Activated CD4-positive, alpha-beta T cell treated with anti-CD3 and anti-CD28 coated beads, Interleukin-2, amount 10 ng/mL, durations not matched to agents 24 days and 14 days (primary cell): ENCODE results near the gene TMEM184C. TPM values are rescaled to one million over a fixed set of nuclear protein-coding genes. Genes with fewer than 3 reads are reported as not detected.

Source experiments
- DNase-seq: peaks from one replicate; pipeline ENCODE4 v3.0.0; 2022
- H3K27ac Mint-ChIP-seq: one replicate; pipeline ENCODE4 v1.8.0; 2022; ENCODE audit warnings: mild to moderate bottlenecking, mixed read lengths
- H3K27me3 Mint-ChIP-seq: one replicate; pipeline ENCODE4 v1.8.0; 2022; ENCODE audit warnings: mixed read lengths
- H3K36me3 Mint-ChIP-seq: one replicate; pipeline ENCODE4 v1.8.0; 2022; ENCODE audit warnings: low read depth, mild to moderate bottlenecking, mixed read lengths
- H3K4me1 Mint-ChIP-seq: one replicate; pipeline ENCODE4 v1.8.0; 2021; ENCODE audit warnings: mixed read lengths
- H3K4me3 Mint-ChIP-seq: one replicate; pipeline ENCODE4 v1.8.0; 2022; ENCODE audit warnings: mild to moderate bottlenecking, moderate library complexity, mixed read lengths
- H3K9me3 Mint-ChIP-seq: one replicate; pipeline ENCODE4 v1.8.0; 2021; ENCODE audit warnings: mixed read lengths
- intact Hi-C: fragments of 100-400 bp; cut with micrococcal nuclease; formaldehyde crosslinking; loops from one replicate; pipeline ENCODE4 v1.15.1; 2023
- total RNA-seq: library from RNA; stranded (reverse); gene quantifications from 2 replicates; pipeline ENCODE4 v1.2.3, GENCODE V29; 2022

TMEM184C gene
- total RNA-seq, 1 donor from 2014 or later, result 18.3 TPM

GRCh38 chr4:147589586-147589985 is 27.6 kb upstream of the TMEM184C start:
- no peaks in the 10 kb centered on the region for H3K9me3 Mint-ChIP-seq
- no peaks in the 10 kb centered on the region for H3K4me1 Mint-ChIP-seq
- no peaks in the 10 kb centered on the region for H3K36me3 Mint-ChIP-seq
- peaks cover 10% of the 10 kb centered on the region for H3K27me3 Mint-ChIP-seq
- no peak overlapping the region for H3K4me3 Mint-ChIP-seq
- H3K27ac Mint-ChIP-seq, result no peak overlapping the region
- intact Hi-C loops, result no loop called here
- DNase-seq, result no peak

- H3K27ac Mint-ChIP-seq, result no peak overlapping the region
- DNase-seq, result peak; percentile 79
- no peaks in the 10 kb centered on the region for H3K9me3 Mint-ChIP-seq
- H3K27me3 Mint-ChIP-seq, result peaks cover 9% of the 10 kb centered on the region
- H3K4me3 Mint-ChIP-seq, result no peak overlapping the region
- intact Hi-C loops, result loop anchor here (1.0 to 5.0 kb wide), 2 partner anchors 72 to 277 kb away; no protein-coding TSS in a partner anchor
- no peaks in the 10 kb centered on the region for H3K4me1 Mint-ChIP-seq
- no peaks in the 10 kb centered on the region for H3K36me3 Mint-ChIP-seq
Measured at GRCh38 chr4:147590249-147590920, 26.8 kb upstream of the TMEM184C start.

- no peaks in the 10 kb centered on the region for H3K9me3 Mint-ChIP-seq
- no peak overlapping the region for H3K4me3 Mint-ChIP-seq
- H3K27me3 Mint-ChIP-seq, result peaks cover 6% of the 10 kb centered on the region
- no peak for DNase-seq
- H3K27ac Mint-ChIP-seq, result no peak overlapping the region
- H3K4me1 Mint-ChIP-seq, result no peaks in the 10 kb centered on the region
- intact Hi-C loops, result loop anchor here (5.0 kb wide), 1 partner anchor 276 kb away; no protein-coding TSS in a partner anchor
- no peaks in the 10 kb centered on the region for H3K36me3 Mint-ChIP-seq
Measured at GRCh38 chr4:147591106-147591505, 26.1 kb upstream of the TMEM184C start.

GRCh38 chr4:147594107-147594506 is 23.1 kb upstream of the TMEM184C start:
- no peak overlapping the region for H3K27ac Mint-ChIP-seq
- H3K36me3 Mint-ChIP-seq, result no peaks in the 10 kb centered on the region
- peaks cover 5% of the 10 kb centered on the region for H3K27me3 Mint-ChIP-seq
- no peak overlapping the region for H3K4me3 Mint-ChIP-seq
- DNase-seq, result no peak
- no peaks in the 10 kb centered on the region for H3K4me1 Mint-ChIP-seq
- no peaks in the 10 kb centered on the region for H3K9me3 Mint-ChIP-seq
- intact Hi-C loops, result loop anchor here (5.0 kb wide), 1 partner anchor 273 kb away; no protein-coding TSS in a partner anchor

GRCh38 chr4:147594578-147594977 is 22.6 kb upstream of the TMEM184C start:
- Mint-ChIP-seq H3K36me3 (no peaks in the 10 kb centered on the region), H3K9me3 (no peaks in the 10 kb centered on the region), H3K4me1 (no peaks in the 10 kb centered on the region), H3K4me3 (no peak overlapping the region), H3K27ac (no peak overlapping the region), H3K27me3 (peaks cover 5% of the 10 kb centered on the region)
- intact Hi-C loops, result loop anchor here (5.0 kb wide), 1 partner anchor 273 kb away; no protein-coding TSS in a partner anchor
- DNase-seq, result no peak

- intact Hi-C loops, result no loop called here
- H3K4me1 Mint-ChIP-seq, result no peaks in the 10 kb centered on the region
- DNase-seq, result no peak
- no peak overlapping the region for H3K27ac Mint-ChIP-seq
- H3K27me3 Mint-ChIP-seq, result peaks cover 6% of the 10 kb centered on the region
- no peaks in the 10 kb centered on the region for H3K36me3 Mint-ChIP-seq
- H3K9me3 Mint-ChIP-seq, result no peaks in the 10 kb centered on the region
- no peak overlapping the region for H3K4me3 Mint-ChIP-seq
Measured at GRCh38 chr4:147596377-147596776, 20.8 kb upstream of the TMEM184C start.

- Mint-ChIP-seq H3K4me3 (no peak overlapping the region), H3K4me1 (no peaks in the 10 kb centered on the region), H3K27ac (no peak overlapping the region), H3K27me3 (peaks cover 8% of the 10 kb centered on the region), H3K9me3 (no peaks in the 10 kb centered on the region), H3K36me3 (no peaks in the 10 kb centered on the region)
- intact Hi-C loops, result no loop called here
- no peak for DNase-seq
Measured at GRCh38 chr4:147596981-147597380, 20.2 kb upstream of the TMEM184C start.

GRCh38 chr4:147597561-147597960 is 19.6 kb upstream of the TMEM184C start:
- intact Hi-C loops, result no loop called here
- DNase-seq, result no peak
- H3K4me1 Mint-ChIP-seq, result no peaks in the 10 kb centered on the region
- no peaks in the 10 kb centered on the region for H3K36me3 Mint-ChIP-seq
- H3K4me3 Mint-ChIP-seq, result no peak overlapping the region
- H3K9me3 Mint-ChIP-seq, result no peaks in the 10 kb centered on the region
- no peak overlapping the region for H3K27ac Mint-ChIP-seq
- peaks cover 8% of the 10 kb centered on the region for H3K27me3 Mint-ChIP-seq

- no peak for DNase-seq
- no peak overlapping the region for H3K27ac Mint-ChIP-seq
- H3K4me3 Mint-ChIP-seq, result no peak overlapping the region
- no peaks in the 10 kb centered on the region for H3K4me1 Mint-ChIP-seq
- intact Hi-C loops, result no loop called here
- H3K9me3 Mint-ChIP-seq, result no peaks in the 10 kb centered on the region
- H3K27me3 Mint-ChIP-seq, result peaks cover 7% of the 10 kb centered on the region
- H3K36me3 Mint-ChIP-seq, result no peaks in the 10 kb centered on the region
Measured at GRCh38 chr4:147599206-147599605, 18.0 kb upstream of the TMEM184C start.

- Mint-ChIP-seq H3K9me3 (no peaks in the 10 kb centered on the region), H3K27ac (no peak overlapping the region), H3K4me3 (no peak overlapping the region), H3K4me1 (no peaks in the 10 kb centered on the region), H3K36me3 (no peaks in the 10 kb centered on the region), H3K27me3 (peaks cover 5% of the 10 kb centered on the region)
- no peak for DNase-seq
- intact Hi-C loops, result no loop called here
Measured at GRCh38 chr4:147599769-147600168, 17.4 kb upstream of the TMEM184C start.

- no peak for DNase-seq
- no peaks in the 10 kb centered on the region for H3K9me3 Mint-ChIP-seq
- no peaks in the 10 kb centered on the region for H3K4me1 Mint-ChIP-seq
- intact Hi-C loops, result no loop called here
- no peaks in the 10 kb centered on the region for H3K36me3 Mint-ChIP-seq
- no peak overlapping the region for H3K4me3 Mint-ChIP-seq
- peaks cover 13% of the 10 kb centered on the region for H3K27me3 Mint-ChIP-seq
- no peak overlapping the region for H3K27ac Mint-ChIP-seq
Measured at GRCh38 chr4:147605499-147605898, 11.7 kb upstream of the TMEM184C start.

GRCh38 chr4:147607471-147607870 is 9.7 kb upstream of the TMEM184C start:
- intact Hi-C loops, result no loop called here
- H3K9me3 Mint-ChIP-seq, result no peaks in the 10 kb centered on the region
- no peaks in the 10 kb centered on the region for H3K4me1 Mint-ChIP-seq
- no peak overlapping the region for H3K27ac Mint-ChIP-seq
- no peaks in the 10 kb centered on the region for H3K36me3 Mint-ChIP-seq
- H3K27me3 Mint-ChIP-seq, result peaks cover 17% of the 10 kb centered on the region
- DNase-seq, result no peak
- no peak overlapping the region for H3K4me3 Mint-ChIP-seq

GRCh38 chr4:147610686-147611085 is 6.5 kb upstream of the TMEM184C start:
- no peak overlapping the region for H3K4me3 Mint-ChIP-seq
- no peak for DNase-seq

GRCh38 chr4:147616849-147617172 is 386 bp upstream of the TMEM184C start:
- no peaks in the 10 kb centered on the region for H3K9me3 Mint-ChIP-seq
- H3K4me3 Mint-ChIP-seq, result peak overlapping the region; percentile 99
- H3K36me3 Mint-ChIP-seq, result peaks cover 17% of the 10 kb centered on the region
- peaks cover 21% of the 10 kb centered on the region for H3K27me3 Mint-ChIP-seq
- intact Hi-C loops, result loop anchor here (1.0 to 5.0 kb wide), 6 partner anchors 22 to 825 kb away; partner anchors contain the start of genes ARHGAP10, NR3C2 and PRMT9
- H3K4me1 Mint-ChIP-seq, result peaks cover 21% of the 10 kb centered on the region
- no peak for DNase-seq
- H3K27ac Mint-ChIP-seq, result peak overlapping the region; percentile 94

More at GRCh38 chr4:147610686-147611085, 6.5 kb upstream of the TMEM184C start:
- intact Hi-C loops, result no loop called here
- H3K4me1 Mint-ChIP-seq, result no peaks in the 10 kb centered on the region
- H3K27ac Mint-ChIP-seq, result no peak overlapping the region
- H3K9me3 Mint-ChIP-seq, result no peaks in the 10 kb centered on the region
- no peaks in the 10 kb centered on the region for H3K36me3 Mint-ChIP-seq
- H3K27me3 Mint-ChIP-seq, result peaks cover 31% of the 10 kb centered on the region
